PFSK-1 (cell line): Measurements from ENCODE around the gene MINDY4B.

ENCODE experiments used
- POLR2AphosphoS5 ChIP-seq: IDR thresholded peaks from 2 replicates; pipeline ENCODE4 v1.6.1; 2012; ENCODE audit warnings: low read depth, mild to moderate bottlenecking, control low read depth, low read length, moderate library complexity
- SIN3A ChIP-seq: IDR thresholded peaks from 2 replicates; pipeline ENCODE4 v1.6.1; 2012; ENCODE audit warnings: mild to moderate bottlenecking, low read length, moderate library complexity, borderline replicate concordance; ENCODE audit not compliant: insufficient read depth

GRCh38 chr3:150933473-150933995, 28.3 kb upstream of the MINDY4B start:
- TF ChIP-seq POLR2AphosphoS5 (no peak), SIN3A (no peak)
